Measurements from ENCODE around the gene ADAM33.
A peak's percentile ranks its signal among the peaks of the same experiment; 100 is the strongest.

ADAM33 gene

DNA sequence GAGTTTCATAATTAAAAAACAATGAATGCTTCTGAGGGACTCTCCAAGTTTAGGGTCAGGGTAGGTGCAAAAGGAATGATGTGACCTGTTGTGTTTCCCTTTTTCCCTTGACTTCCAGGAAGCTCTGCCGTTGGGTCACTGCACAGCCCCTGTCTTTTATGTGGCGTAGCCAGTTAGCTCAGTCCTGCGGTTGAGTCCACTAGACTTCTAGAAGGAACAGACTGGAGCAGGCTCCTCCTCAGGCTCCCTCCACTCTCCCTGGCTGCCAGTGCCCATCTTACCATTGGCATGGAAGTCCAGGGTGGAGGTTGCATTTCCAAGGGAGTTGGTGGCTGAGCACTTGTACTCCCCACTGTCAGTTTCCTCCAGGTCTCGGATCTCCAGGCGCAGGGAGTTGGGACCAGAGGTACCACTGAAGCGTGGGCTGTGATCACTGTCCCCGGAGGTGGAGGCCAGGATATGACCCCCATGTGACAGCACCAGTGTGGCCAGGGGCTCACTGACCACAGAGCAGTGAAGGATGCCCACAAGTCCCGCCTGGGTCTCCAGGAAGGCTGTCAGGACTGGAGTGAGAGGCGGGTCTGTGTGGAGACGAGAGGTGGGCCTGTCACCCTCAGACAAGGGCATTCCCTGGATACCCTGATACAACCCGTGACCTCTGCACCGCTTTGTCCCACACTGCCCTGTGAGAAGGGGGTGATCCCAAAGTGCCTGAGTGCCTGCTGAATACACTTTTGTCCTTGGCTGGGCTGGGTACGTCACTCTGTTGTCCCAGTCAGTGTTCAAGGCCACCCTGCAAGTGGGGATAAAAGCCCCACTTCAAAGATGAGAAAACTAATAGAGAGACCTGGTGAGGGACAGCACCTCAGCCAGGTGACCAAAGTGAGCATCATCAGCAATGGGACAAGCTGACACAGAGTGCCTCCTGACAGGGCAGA is 19.5 kb upstream of the ADAM33 start:
- no peaks in the 10 kb centered on the region for H3K4me1 Mint-ChIP-seq
- no peak overlapping the region for H3K27ac Mint-ChIP-seq
- DNase-seq (no peak), ATAC-seq (replicated peaks) (no peak)
- H3K4me3 Mint-ChIP-seq: no peak overlapping the region
- H3K36me3 Mint-ChIP-seq: no peaks in the 10 kb centered on the region
- no peaks in the 10 kb centered on the region for H3K9me3 Mint-ChIP-seq
- H3K27me3 Mint-ChIP-seq: peaks cover 4 to 27% of the 10 kb centered on the region in 2 donors

DNA sequence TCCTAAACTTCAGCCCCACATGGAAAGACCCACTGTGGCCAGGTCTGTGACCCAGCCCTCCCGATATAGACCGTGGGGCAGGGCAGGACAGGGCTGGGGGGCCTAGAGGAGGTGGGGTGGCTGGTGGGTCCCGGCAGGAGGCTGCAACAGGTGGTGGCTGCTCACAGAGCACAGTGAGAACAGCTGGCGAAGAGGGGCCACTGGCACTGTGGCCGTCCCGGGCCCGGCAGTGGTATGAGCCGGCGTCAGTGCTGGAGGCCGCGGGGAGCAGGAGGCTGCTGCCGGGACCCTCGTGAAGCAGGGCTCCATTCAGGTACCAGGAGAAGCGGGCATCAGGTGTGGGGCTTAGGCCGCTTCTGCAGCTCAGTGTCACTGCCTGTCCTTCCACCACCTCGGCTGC is 17.2 kb upstream of the ADAM33 start:
- no peak for ATAC-seq (replicated peaks)
- DNase-seq: no peak
- no peak overlapping the region for H3K27ac Mint-ChIP-seq
- peaks cover 1 to 10% of the 10 kb centered on the region in 2 donors for H3K27me3 Mint-ChIP-seq
- H3K4me3 Mint-ChIP-seq: no peak overlapping the region
- no peaks in the 10 kb centered on the region for H3K9me3 Mint-ChIP-seq
- no peaks in the 10 kb centered on the region for H3K4me1 Mint-ChIP-seq
- no peaks in the 10 kb centered on the region for H3K36me3 Mint-ChIP-seq

DNA sequence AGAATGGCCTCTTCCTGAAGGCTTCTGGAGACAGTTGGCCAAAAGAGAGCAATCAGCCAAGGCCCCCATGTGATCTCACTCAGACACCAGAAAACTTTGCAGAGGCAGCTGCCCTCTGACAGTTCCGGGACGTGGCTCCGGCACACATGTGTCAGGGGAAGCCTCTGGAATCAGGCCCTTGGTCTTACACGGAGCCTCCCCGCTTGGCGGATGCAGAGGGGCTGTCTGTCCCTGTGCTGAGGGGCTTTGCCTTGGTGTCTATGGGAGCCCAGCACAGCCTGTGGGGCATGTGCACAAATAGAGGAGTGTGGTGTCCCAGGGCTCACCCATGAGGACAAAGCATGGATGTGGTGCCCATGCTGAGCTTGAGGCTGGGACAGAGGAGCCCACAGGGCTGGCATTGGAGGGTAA is 16.8 kb upstream of the ADAM33 start:
- DNase-seq: no peak
- Mint-ChIP-seq H3K4me3 (no peak overlapping the region), H3K36me3 (no peaks in the 10 kb centered on the region), H3K9me3 (no peaks in the 10 kb centered on the region), H3K27me3 (peaks cover 0 to 10% of the 10 kb centered on the region in 2 donors), H3K27ac (no peak overlapping the region), H3K4me1 (no peaks in the 10 kb centered on the region)
- peak in 1 of 2 donors; percentile 13 for ATAC-seq (replicated peaks)

- no peaks in the 10 kb centered on the region for H3K4me1 Mint-ChIP-seq
- DNase-seq (no peak), ATAC-seq (replicated peaks) (no peak)
- H3K4me3 Mint-ChIP-seq: no peak overlapping the region
- peaks cover 0 to 6% of the 10 kb centered on the region in 2 donors for H3K27me3 Mint-ChIP-seq
- H3K27ac Mint-ChIP-seq: no peak overlapping the region
- no peaks in the 10 kb centered on the region for H3K9me3 Mint-ChIP-seq
- H3K36me3 Mint-ChIP-seq: no peaks in the 10 kb centered on the region
These were observed 15.9 kb upstream of the ADAM33 start for GRCh38 chr20:3697588-3698305.

- ATAC-seq (replicated peaks) (no peak), DNase-seq (no peak)
- no peak overlapping the region for H3K4me3 Mint-ChIP-seq
- H3K27ac Mint-ChIP-seq: no peak overlapping the region
- no peaks in the 10 kb centered on the region for H3K36me3 Mint-ChIP-seq
- H3K27me3 Mint-ChIP-seq: peaks cover 0 to 5% of the 10 kb centered on the region in 2 donors
- no peaks in the 10 kb centered on the region for H3K4me1 Mint-ChIP-seq
- no peaks in the 10 kb centered on the region for H3K9me3 Mint-ChIP-seq
These were observed 15.2 kb upstream of the ADAM33 start for GRCh38 chr20:3696745-3697587.

GRCh38 chr20:3696200-3696599 is 14.4 kb upstream of the ADAM33 start:
- Mint-ChIP-seq H3K9me3 (no peaks in the 10 kb centered on the region), H3K36me3 (no peaks in the 10 kb centered on the region), H3K4me3 (no peak overlapping the region), H3K4me1 (no peaks in the 10 kb centered on the region), H3K27ac (no peak overlapping the region), H3K27me3 (peaks cover 0 to 5% of the 10 kb centered on the region in 2 donors)
- ATAC-seq (replicated peaks) (no peak), DNase-seq (no peak)

- ATAC-seq (replicated peaks) (no peak), DNase-seq (no peak)
- peaks cover 0 to 5% of the 10 kb centered on the region in 2 donors for H3K27me3 Mint-ChIP-seq
- no peak overlapping the region for H3K4me3 Mint-ChIP-seq
- no peaks in the 10 kb centered on the region for H3K4me1 Mint-ChIP-seq
- H3K36me3 Mint-ChIP-seq: no peaks in the 10 kb centered on the region
- H3K27ac Mint-ChIP-seq: no peak overlapping the region
- no peaks in the 10 kb centered on the region for H3K9me3 Mint-ChIP-seq
These were observed 13.1 kb upstream of the ADAM33 start for GRCh38 chr20:3694864-3695263.

- no peak for ATAC-seq (replicated peaks)
- no peaks in the 10 kb centered on the region for H3K9me3 Mint-ChIP-seq
- no peaks in the 10 kb centered on the region for H3K27me3 Mint-ChIP-seq
- H3K36me3 Mint-ChIP-seq: no peaks in the 10 kb centered on the region
- H3K4me1 Mint-ChIP-seq: no peaks in the 10 kb centered on the region
- no peak overlapping the region for H3K4me3 Mint-ChIP-seq
- DNase-seq: no peak
- no peak overlapping the region for H3K27ac Mint-ChIP-seq
These were observed 11.6 kb upstream of the ADAM33 start for GRCh38 chr20:3693376-3693775.

DNA sequence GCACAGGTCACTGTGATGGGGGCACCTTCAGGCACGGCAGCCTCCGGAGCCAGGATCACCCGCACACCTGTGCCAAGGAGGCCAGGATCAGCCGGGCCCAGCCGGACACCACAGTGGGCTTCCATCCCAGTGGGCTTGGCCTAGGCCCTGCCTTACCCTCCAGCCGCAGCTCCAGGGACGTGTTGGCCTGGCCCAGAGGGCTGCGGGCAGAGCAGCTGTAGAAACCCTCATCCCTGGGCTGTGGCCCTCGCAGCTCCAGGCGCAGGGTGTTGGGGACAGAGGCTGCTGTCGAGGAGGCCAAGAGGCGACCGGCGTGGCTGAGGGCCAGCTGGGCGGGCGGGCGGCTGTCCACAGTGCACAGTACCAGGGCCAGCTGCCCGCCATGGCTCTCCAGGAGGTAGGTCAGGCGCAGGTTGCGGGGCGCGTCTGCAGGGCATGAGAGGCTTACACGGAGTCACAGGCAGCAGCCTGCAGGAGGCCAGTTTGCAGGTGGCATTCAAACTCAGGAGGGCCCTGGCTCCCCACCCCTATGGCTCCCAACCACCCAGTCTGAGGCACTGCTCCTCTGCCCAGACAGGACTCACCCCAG is 11.0 kb upstream of the ADAM33 start:
- H3K36me3 Mint-ChIP-seq: no peaks in the 10 kb centered on the region
- DNase-seq (no peak), ATAC-seq (replicated peaks) (no peak)
- H3K4me3 Mint-ChIP-seq: no peak overlapping the region
- H3K9me3 Mint-ChIP-seq: peaks cover 0 to under 1% of the 10 kb centered on the region in 2 donors
- no peak overlapping the region for H3K27ac Mint-ChIP-seq
- H3K27me3 Mint-ChIP-seq: no peaks in the 10 kb centered on the region
- no peaks in the 10 kb centered on the region for H3K4me1 Mint-ChIP-seq

- Mint-ChIP-seq H3K36me3 (no peaks in the 10 kb centered on the region), H3K27me3 (peaks cover 4% of the 10 kb centered on the region in 2 donors), H3K27ac (no peak overlapping the region), H3K9me3 (peaks cover 0 to 1% of the 10 kb centered on the region in 2 donors), H3K4me3 (no peak overlapping the region), H3K4me1 (no peaks in the 10 kb centered on the region)
- DNase-seq (no peak), ATAC-seq (replicated peaks) (no peak)
These were observed 10.1 kb upstream of the ADAM33 start for GRCh38 chr20:3691897-3692296.

DNA sequence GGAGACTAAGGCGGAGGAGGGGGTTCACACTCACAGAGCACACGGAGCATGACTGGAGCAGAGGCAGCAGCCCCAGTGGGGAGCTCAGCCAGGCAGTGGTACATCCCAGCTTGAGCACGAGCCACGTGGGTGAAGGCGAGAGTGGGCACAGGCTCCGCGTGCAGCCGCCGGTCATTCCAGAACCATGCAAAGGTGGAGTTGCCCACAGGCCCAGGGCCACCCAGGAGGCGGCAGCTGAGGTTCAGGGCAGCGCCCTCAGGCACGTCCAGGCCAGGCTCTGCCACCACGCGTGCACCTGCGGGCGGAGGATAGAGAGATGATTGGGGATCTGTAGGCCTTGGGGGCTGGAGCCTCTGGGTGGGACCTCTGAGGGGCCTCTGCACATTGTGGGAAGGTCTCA is 9.5 kb upstream of the ADAM33 start:
- Mint-ChIP-seq H3K9me3 (peaks cover 0 to 1% of the 10 kb centered on the region in 2 donors), H3K27ac (no peak overlapping the region), H3K36me3 (no peaks in the 10 kb centered on the region), H3K4me3 (no peak overlapping the region), H3K4me1 (no peaks in the 10 kb centered on the region), H3K27me3 (peaks cover 7 to 10% of the 10 kb centered on the region in 2 donors)
- ATAC-seq (replicated peaks): no peak
- DNase-seq: no peak

DNA sequence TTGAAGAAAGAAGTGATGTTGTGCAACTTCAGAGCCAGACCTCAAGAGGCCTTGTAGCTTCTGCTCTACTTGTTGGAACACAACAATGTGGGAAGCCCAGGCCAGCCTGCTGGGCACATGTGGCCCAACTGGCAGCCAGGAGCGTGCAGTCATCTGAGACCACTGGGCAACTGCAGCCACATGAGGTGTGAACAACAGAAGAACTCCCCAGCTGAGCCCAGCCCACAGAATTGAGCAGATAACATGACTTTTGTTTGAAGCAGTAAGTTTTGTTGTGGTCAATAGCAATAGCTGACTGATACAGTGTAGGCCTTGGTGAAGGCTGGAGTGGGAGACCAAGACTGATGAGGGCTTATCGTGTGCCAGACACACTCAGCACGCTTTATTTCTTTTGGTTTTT is 8.6 kb upstream of the ADAM33 start:
- ATAC-seq (replicated peaks) (no peak), DNase-seq (no peak)
- Mint-ChIP-seq H3K27me3 (peaks cover 15 to 16% of the 10 kb centered on the region in 2 donors), H3K27ac (no peak overlapping the region), H3K4me3 (no peak overlapping the region), H3K4me1 (no peaks in the 10 kb centered on the region), H3K9me3 (peaks cover 0 to 1% of the 10 kb centered on the region in 2 donors), H3K36me3 (no peaks in the 10 kb centered on the region)

DNA sequence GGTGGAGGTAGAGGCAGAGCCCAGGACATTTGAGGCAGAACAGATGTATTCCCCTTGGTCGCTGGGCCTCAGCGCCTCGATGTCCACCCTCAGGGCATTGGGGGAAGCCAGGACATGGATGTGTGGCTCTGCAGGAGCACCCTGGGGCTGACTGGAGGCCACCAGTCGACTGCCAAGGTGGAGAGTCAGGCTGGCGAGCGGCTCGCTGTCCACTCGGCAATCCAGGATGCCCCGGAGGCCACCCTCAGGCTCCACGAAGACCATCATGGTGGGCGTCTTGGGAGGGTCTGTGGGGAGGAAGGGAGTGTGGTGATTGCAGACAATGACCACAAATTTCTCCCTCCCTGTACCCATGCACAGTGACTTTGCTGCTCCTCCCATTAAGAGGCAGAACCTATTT is 8.2 kb upstream of the ADAM33 start:
- Mint-ChIP-seq H3K9me3 (peaks cover 0 to 1% of the 10 kb centered on the region in 2 donors), H3K4me3 (no peak overlapping the region), H3K4me1 (no peaks in the 10 kb centered on the region), H3K27ac (no peak overlapping the region), H3K36me3 (no peaks in the 10 kb centered on the region), H3K27me3 (peaks cover 17 to 20% of the 10 kb centered on the region in 2 donors)
- DNase-seq: no peak
- no peak for ATAC-seq (replicated peaks)

- no peak for DNase-seq
- Mint-ChIP-seq H3K9me3 (peaks cover 0 to 1% of the 10 kb centered on the region in 2 donors), H3K4me1 (no peaks in the 10 kb centered on the region), H3K27me3 (peaks cover 29 to 39% of the 10 kb centered on the region in 2 donors), H3K27ac (no peak overlapping the region), H3K36me3 (no peaks in the 10 kb centered on the region), H3K4me3 (no peak overlapping the region)
- peak in 1 of 2 donors; percentile 65 for ATAC-seq (replicated peaks)
These were observed 5.8 kb upstream of the ADAM33 start for GRCh38 chr20:3687655-3688054.

All from stimulated activated naive B cell treated with anti-CD40 and anti-IgM and Interleukin-4, amounts not matched to agents 10 μg/mL and 1 μg/mL and 100 μg/mL, for 72 hours (primary cell).